Stromal cell of bone marrow (primary cell): ENCODE data around the gene HAL.

ENCODE experiments used
- DNase-seq: peaks from one replicate; pipeline ENCODE4 v3.0.0-alpha.2; 2012; ENCODE audit warnings: low read depth

HAL gene

GRCh38 chr12:95996034-95996658 is at the start of gene HAL:
HAL (minus strand) TSS chr12:95996344; CDS start chr12:95995910, 434 bp downstream.
- DNase-seq = no peak

GRCh38 chr12:96045566-96045965 is 49.4 kb upstream of the HAL start:
- no peak for DNase-seq

DNA sequence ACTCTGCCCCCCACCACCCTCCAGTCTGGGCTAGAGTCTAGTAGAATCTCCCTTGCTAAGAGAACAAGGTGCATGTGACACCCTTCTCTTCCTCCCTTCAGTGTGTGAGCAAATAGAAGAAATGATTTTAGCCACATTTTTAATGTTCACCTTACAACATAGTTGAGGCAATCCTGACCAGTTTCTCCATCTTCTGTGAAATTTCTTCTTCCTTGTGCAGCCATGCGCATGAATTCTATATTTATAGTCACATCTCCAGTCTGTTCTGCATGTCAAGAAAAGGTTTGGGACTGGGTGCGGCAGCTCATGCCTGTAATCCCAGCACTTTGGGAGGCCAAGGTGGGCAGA is 48.8 kb upstream of the HAL start:
- no peak for DNase-seq

DNA sequence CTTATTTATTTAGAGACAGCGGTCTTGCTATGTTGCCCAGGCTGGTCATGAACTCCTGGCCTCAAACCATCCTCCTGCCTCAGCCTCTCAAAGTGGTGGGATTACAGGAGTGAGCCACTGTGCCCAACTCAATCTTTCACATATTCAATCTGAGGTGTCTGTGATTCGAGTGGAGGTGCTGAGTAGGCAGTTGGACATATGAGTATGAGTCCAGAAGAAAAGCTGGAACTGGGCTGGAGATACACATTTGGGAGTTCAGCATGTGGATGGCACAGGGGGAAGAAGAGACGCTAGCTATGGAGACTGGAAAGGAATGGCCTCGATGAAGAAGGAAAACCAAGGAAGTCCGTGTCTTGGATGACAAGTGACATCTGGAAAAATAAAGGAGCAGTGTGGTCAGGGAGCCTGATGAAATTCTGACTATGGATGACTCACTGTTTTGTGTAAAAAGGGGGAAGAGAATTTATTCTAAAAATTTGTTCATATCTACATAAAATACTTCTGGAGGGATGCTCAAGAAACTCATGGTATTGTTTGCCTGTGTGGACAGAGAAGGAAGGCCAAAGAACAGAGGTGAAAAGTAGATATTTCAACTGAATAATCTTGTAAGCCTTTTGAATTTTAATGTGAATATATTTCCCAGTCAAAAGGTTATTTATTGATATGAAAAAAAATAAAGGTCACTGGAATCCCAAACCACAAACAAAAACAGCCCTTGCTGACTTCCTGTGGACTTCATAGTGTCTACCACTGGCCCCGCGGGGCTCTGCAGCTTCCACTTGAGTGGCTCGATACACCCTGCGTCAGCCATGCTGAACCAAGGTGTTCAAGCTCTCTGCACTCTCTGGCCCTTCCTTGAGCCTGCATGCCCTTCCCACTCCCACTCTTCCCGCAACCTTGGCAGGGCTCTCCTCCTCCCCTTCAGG is 48.1 kb upstream of the HAL start:
- DNase-seq = peak; percentile 48

DNA sequence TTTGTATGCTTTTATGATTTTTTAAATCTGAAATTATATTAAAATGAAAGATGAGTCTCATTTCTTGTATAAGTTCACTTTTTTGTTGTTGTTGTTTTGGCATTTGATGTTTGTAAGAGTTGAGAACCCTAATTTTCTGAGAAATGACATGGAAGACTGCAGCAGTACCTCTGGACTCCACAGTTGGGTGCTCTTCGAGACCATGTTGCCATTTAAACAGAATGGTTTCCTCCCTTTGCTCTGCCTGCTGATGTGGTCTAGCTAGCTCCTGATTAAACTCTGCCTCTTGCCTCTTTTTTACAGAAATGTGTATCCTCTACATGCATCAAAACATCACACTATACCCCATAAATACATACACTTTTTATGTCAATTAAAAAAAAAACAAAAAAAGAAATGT is 45.0 kb upstream of the HAL start:
- no peak for DNase-seq

GRCh38 chr12:96040305-96041133 is 44.4 kb upstream of the HAL start:
- DNase-seq = no peak

DNA sequence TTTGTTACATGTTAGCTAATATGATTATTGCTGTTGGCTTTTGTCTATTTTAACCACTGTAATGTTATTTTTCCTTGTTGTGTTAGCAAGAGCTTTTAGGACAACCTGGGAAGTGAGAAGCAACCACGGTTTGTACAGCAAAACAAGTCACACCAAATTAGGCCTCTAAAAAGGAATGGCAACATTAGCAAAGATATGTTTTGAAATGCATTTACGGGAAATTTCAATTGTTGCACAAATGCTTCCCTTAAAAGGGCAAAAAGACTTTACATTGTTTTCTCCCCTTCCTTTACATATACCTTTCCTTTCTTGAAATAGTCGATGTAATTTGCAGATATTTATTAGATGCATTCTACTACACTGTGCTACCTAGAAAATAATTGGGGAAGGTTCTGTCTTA is 43.4 kb upstream of the HAL start:
- no peak for DNase-seq

DNA sequence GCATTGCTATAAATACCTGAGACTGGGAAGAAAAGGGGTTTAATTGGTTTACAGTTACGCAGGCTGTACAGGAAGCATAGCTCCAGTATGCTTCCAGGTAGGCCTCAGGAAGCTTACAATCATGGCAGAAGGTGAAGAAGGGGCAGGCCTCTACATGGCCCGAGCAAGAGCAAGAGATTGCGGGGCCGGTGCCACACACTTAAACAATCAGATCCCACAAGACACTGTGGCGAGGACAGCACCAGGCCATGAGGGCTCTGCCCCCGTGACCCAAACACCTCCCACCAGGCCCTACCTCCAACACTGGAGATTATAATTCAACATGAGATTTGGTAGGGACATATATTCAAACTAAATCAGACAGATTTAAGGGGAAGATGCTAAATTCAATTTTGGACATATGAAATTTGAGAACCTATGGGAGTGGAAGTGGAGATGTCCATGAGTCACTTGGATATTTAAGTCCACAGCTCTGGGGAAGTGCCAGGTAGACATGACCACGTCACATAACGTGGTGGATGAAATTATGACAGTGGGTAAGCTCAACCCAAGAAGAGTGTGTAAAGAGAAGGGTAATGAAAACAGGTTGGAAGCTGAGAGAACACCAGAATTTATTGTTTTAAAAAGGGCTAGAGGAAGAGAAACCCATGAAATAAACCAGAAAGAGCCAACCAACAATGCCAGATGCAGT is 40.8 kb upstream of the HAL start:
- DNase-seq = no peak

DNA sequence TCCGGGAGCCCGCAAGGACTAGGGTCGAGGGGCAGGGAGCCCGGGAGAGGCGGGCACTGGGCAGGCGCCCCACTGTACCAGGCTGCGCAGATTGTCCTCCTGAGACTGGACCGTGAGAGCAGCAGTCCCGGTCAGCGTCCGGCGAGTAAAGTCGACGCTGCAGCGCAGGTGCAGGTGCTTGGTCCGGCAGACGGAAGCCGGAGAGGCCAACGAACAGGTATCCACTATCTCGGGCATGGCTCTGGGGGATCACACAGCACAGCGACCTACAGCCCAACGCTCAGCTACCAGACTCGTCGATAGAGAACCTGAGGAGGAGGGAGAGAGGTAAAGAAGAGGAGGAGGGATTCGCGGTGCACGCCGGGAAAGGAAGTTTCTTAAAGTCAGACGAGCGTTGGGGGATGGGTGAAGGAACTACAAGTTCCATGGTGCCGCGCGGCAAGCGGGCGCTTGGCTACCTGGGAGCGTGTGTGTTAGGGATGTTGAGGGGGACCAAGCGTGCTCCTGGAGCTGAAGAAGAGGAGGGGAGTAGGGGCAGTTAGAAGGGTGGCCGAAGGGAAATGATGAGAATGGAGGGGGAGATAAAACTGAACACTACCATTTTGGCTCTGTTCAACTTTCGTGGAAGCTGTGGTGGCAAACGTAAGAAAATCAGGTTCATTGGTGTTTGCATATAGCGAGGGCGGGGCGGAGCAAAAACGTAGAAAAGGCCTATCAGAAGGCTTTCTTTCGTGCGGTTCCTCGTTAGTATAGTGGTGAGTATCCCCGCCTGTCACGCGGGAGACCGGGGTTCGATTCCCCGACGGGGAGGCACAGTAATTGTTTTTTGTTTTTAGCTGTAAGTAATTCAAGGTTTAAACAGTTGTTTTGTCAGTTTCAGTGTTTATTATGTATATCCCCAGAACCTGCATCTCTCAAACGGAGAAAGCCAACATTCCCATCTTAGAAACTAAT is 39.4 kb upstream of the HAL start, which contains the start of gene LTA4H:
Gene LTA4H, minus strand, starts transcription at position 305 of the 954 bp plus-strand sequence. Its CDS starts 68 bp downstream, at position 237.
- peak; percentile 96 for DNase-seq

DNA sequence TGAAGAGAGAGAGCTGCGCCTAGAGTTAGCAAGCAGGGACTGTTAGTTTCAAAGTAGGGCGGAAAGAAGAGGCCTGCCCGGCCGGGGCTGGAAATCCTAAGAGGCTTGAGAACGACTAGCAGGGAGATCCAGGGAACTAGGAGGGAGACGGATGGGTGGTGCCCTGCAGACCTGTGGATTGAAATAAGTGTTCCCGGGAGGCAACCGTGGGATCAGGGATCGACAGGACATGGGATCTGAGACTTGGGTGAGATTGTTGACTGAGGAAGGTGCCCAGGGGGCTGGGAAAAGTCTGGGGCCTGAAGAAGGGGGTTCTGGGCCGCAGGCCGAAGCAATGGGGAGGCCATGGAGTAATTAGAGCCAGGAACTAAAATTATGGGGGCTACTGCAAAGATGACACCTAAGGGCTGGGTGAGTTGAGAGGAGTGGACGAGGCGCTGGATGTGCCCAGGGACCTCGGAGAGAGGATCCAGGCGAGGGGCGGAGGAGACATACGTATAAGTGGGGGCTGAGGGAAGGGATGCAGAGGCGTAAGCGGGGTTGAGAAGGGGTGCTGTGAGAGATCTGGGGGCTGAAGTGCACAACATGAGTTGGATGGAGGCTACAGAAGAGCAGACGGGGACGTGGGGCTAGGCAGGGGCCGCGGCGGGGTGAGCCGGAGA is 38.6 kb upstream of the HAL start:
- DNase-seq = no peak

GRCh38 chr12:96033549-96034389 is 37.6 kb upstream of the HAL start:
- no peak for DNase-seq

DNA sequence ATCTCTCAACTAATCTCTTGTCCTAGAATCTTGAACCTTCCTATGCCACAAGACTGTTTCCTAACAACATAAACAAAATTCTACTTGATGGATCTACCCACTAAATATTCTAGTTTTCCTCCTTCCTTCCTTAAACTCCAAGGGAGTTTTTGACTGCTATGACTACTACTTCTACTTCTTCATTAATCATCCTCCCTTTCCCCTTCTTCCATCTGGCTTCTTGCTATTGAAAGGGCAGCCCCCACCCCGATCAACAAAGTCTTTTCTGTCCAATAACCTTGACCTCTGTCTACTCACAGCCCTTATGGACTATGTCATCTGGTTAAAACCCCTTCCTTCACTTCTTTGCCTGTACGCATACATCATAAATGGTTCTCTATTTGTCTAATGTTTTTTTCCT is 33.7 kb upstream of the HAL start:
- DNase-seq = no peak

DNA sequence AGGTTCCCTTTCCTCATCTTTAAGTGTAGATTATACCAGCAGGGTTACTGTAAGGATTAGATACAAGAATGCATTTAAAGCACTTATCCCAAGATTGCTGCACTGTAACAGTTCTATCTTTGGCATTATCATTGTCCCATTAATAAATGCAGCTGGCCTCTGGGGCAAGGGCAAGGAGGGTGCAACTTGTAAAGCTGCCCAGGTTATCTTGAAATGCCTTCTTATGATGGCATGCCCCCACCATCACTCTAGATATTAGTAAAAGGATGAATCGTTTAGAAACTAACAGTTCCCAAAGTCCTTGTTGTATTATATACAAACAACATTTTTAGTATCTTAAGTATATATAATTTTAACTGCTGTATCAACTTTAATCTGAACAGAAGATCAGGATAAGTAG is 32.4 kb upstream of the HAL start:
- no peak for DNase-seq

GRCh38 chr12:96026331-96026730 is 30.2 kb upstream of the HAL start:
- DNase-seq = no peak

DNA sequence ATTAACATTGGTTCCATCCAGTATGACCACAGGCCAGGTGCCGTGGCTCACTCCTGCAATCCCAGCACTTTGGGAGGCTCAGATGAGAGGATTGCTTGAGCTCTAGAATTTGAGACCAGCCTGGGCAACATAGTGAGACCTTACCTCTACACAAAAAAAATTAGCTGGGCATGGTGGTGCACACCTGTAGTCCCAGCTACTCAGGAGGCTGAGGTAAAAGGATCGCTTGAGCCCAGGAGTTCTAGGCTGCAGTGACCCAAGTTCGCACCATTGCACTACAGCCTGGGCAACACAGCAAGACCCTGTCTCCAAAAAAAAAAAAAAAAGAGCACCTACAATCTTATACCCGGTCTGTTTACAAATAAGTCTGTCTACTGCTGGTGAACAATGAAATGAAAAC is 29.4 kb upstream of the HAL start:
- no peak for DNase-seq

- no peak for DNase-seq
Measured at GRCh38 chr12:96020314-96021003, 24.3 kb upstream of the HAL start.

- no peak for DNase-seq
Measured at GRCh38 chr12:96015672-96016071, 19.5 kb upstream of the HAL start.

DNA sequence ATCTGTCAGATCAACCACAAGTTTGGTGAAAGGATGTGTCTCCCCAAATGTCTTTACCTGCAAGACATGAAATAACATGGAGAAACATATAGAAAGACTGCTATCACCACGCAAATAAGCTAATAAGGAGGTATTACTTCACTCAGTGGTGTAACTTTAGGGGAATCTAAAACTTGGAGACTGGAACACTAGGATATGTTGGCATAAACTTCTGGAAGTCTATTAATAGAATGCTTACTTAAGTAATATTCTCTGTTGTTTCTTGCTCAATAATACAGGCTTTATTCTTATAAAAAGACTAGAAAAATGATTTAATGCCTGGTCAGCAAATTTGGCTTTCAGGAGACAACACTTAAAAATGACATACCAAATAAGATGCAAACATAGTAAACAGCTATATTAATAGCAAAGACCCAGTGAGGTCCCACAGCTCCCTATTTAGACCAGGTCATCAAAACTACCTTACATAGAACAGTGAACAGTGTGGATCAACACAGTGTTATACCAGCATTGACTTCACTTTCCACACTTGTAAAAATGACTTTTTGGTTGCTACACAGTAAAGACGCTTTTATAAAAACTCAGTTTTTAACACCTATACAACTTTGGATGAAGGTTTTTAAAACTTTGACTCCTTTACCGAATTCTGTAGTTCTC is 18.9 kb upstream of the HAL start:
- no peak for DNase-seq
